Right cardiac atrium (tissue), 5 donors: ENCODE data around the gene ATXN1. TPM values are rescaled to one million over a fixed set of nuclear protein-coding genes. Genes with fewer than 3 reads are reported as not detected.

Experiments used
- ATAC-seq, 2 donors: fragments of 200-7000 bp; cut with Tn5 transposase; one replicate each; pipeline versions ENCODE4 v1.8.0 to v1.9.1; 2020; ENCODE audit warnings: moderate library complexity in 2 of 2, mild to moderate bottlenecking in 1 of 2
- DNase-seq, 3 donors: peaks; one replicate each; pipeline ENCODE4 v3.0.0-alpha.2; 2020
- H3K27ac ChIP-seq: one replicate; pipeline ENCODE4 v1.5.1; 2013; ENCODE audit warnings: mild to moderate bottlenecking, low read length, control low read depth, moderate library complexity
- H3K27me3 ChIP-seq: one replicate; pipeline ENCODE4 v1.6.1; 2013; ENCODE audit not compliant: control insufficient read depth, insufficient read depth
- H3K4me1 ChIP-seq: one replicate; pipeline ENCODE4 v1.6.1; 2013; ENCODE audit warnings: low read length; ENCODE audit not compliant: control insufficient read depth, insufficient read depth
- H3K4me3 ChIP-seq: one replicate; pipeline ENCODE4 v1.5.1; 2013; ENCODE audit warnings: low read length, control low read depth
- H3K9me3 ChIP-seq: one replicate; pipeline ENCODE4 v1.6.1; 2013; ENCODE audit warnings: low read length; ENCODE audit not compliant: control insufficient read depth
- WGBS: extraction: QIAGEN DNeasy Blood & Tissue Kit; methylation state at CpG from one replicate; pipeline ENCODE4 v1.1.7; 2013; 5-methylcytosine and 5-hydroxymethylcytosine counted together
- intact Hi-C, 4 donors: fragments of 100-400 bp; cut with DNase I; formaldehyde crosslinking; loops; one replicate each; pipeline versions ENCODE4 v1.11.0 to v1.14.0; 2022 to 2023
- polyA plus RNA-seq: library from polyadenylated mRNA; stranded (reverse); fragments of 200-250 nt; gene quantifications from one replicate; pipeline ENCODE4 v1.2.3, GENCODE V29; 2013
- total RNA-seq, 4 donors: library from RNA; stranded (reverse); fragmentation: NEBNext Ultra II Directional; extraction: Animal tissue kit (Norgen Biotek cat#: 25700); gene quantifications; one replicate each; pipeline ENCODE4 v1.2.1, GENCODE V29; 2021
- donor health status: healthy with polysubstance abuse.
- donor health status: DM: no; HTN: yes; CAD: no.
- donor health status: DM: no; HTN: no; CAD: no.
- donor health status: DM: no; HTN: yes; CAD: no; lungs with severe emphysema.
- donor health status: DM: yes; HTN: yes; CAD: no.

The ATXN1 gene
- total and polyA plus RNA-seq, 5 donors: 11.8 to 50.7 (median 47.6) TPM

DNA sequence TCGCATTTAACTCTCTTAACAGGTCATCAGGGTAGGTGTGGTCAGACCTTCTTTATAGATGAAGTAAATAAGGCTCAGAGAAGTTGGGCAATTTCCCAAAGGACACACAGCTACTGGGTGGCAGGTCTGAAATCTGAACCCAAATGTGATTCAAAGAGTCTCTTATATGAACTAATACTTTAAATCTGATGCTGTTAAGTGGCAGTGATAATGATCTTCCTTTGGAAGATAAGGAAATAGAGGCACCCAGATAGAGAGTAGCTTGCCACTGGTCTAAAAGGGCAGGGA, 285.8 kb downstream of the ATXN1 start:
- ATAC-seq: no peak
- Histone ChIP-seq H3K27ac (no peak overlapping the region), H3K9me3 (no peaks in the 10 kb centered on the region), H3K4me1 (peaks cover 6% of the 10 kb centered on the region), H3K27me3 (no peaks in the 10 kb centered on the region), H3K4me3 (no peak overlapping the region)
- DNase-seq: no peak
- WGBS: 98% methylated on average over 1 of the region's 1 CpG
- intact Hi-C loops: no loop called here

DNA sequence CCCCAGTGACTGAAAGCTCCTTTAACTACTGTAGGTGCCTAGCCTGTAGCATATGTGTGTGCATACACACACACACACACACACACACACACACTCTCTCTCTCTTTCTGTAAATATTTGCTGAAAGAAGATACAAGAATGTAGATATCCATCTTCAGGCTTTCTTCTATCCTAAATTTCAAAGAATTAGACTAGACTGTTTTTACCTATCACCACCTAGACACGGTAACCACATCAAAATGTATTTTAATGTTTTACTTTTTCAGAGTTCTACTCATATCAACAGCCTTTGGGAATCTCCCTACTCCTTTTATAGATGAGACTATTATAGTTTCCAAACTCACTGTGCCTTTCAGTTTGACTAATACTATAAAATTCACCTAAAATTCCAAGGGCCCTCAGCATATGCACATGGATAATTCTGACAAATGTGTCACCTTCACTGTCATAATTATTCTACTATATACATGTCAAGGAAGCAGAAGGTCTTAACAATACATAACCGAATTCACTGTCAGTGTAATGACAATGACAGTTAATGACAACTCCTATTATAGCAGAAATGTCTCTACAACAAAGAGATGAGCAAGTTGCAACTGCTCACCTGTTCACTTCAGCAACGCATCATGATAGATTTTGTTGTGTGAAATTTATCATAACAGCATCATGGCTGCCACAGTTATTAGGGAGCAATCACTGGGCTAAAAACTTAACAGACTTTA, 286.3 kb downstream of the ATXN1 start:
- H3K9me3 ChIP-seq: no peaks in the 10 kb centered on the region
- no peak overlapping the region for H3K27ac ChIP-seq
- WGBS: 96% methylated on average over 3 of the region's 3 CpGs
- intact Hi-C loops: no loop called here
- no peak overlapping the region for H3K4me3 ChIP-seq
- ATAC-seq (no peak), DNase-seq (no peak)
- H3K4me1 ChIP-seq: peaks cover 6% of the 10 kb centered on the region
- H3K27me3 ChIP-seq: no peaks in the 10 kb centered on the region

- no peak overlapping the region for H3K4me3 ChIP-seq
- DNase-seq: no peak
- no peaks in the 10 kb centered on the region for H3K9me3 ChIP-seq
- ATAC-seq: no peak
- H3K27me3 ChIP-seq: no peaks in the 10 kb centered on the region
- no peak overlapping the region for H3K27ac ChIP-seq
- 90% methylated on average over 1 of the region's 1 CpG for WGBS
- peaks cover 6% of the 10 kb centered on the region for H3K4me1 ChIP-seq
- intact Hi-C loops: no loop called here
Measured at GRCh38 chr6:16473908-16474771, 287.1 kb downstream of the ATXN1 start.

DNA sequence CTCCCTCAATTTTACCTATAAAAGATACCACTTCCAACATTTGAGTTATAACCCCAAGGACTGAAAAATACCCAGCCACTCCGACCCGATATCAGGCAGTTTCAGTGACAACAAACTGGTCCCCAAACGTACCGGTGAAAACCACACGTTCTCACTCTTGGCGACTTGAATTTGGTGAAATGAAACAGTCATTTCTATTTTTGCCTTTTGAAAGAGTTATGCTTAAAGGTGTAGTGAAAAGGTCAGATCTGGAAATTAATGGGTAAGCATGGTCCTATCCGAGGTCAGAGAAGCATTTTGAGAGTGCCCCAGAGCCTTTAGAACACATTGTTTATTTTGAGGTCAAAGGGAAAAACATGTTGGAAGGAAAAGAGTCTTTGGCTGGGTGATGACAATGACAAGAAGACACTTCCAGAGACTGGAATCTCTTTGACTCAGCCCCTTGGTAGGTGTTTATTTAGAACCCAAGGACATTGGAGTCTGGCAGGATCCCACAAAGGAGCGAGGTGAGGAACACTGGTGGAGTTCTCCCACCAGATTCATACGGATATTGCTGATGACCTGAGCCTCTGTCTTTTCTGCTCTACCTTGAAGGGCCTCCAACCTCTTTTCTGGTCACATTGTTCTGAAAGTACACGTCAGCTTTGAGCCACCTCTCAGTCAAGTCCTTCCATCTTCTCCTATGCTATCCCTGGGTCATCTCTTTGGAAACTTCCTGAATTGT, 287.9 kb downstream of the ATXN1 start:
- H3K27me3 ChIP-seq: no peaks in the 10 kb centered on the region
- H3K4me3 ChIP-seq: no peak overlapping the region
- H3K9me3 ChIP-seq: no peaks in the 10 kb centered on the region
- peaks cover 6% of the 10 kb centered on the region for H3K4me1 ChIP-seq
- 88% methylated on average over 10 of the region's 10 CpGs for WGBS
- intact Hi-C loops: no loop called here
- no peak overlapping the region for H3K27ac ChIP-seq
- ATAC-seq: no peak
- no peak for DNase-seq

DNA sequence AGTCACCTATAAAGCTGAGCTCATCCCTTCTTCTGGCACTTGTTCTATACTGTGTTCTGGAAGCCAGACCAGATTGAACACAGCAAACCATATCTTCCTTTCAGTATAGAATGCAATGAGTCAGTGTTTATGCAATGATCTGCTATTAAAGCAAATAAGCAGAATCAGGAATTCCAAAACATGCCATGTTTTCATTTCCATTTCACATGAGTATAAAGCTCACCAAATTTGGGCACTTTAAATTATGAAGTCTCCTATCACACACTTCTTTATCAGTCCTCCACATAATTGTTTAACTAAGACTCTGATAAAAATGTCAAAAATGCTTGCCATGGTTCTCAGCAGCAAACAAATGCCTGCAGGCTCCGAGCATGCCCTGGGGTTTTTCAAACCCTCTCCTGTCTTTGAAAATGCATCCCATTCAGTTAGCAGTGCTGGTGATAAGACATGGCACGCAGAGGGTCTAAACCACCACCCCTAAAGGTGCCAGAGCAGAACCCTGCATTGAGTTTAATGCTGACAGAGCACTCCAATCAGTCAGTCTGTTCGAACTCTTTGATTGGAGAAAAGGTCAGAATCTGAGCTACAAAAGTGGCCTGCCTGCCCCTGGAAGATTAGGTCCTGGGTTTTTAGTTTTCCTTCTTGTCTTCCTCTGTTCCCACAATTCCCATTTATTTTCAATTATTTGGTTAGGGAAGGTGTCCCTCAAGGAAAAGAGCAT, 288.8 kb downstream of the ATXN1 start:
- intact Hi-C loops: no loop called here
- H3K27ac ChIP-seq: no peak overlapping the region
- peaks cover 5% of the 10 kb centered on the region for H3K4me1 ChIP-seq
- no peaks in the 10 kb centered on the region for H3K27me3 ChIP-seq
- DNase-seq (no peak), ATAC-seq (no peak)
- no peaks in the 10 kb centered on the region for H3K9me3 ChIP-seq
- no peak overlapping the region for H3K4me3 ChIP-seq
- WGBS: 52% methylated on average over 3 of the region's 3 CpGs

DNA sequence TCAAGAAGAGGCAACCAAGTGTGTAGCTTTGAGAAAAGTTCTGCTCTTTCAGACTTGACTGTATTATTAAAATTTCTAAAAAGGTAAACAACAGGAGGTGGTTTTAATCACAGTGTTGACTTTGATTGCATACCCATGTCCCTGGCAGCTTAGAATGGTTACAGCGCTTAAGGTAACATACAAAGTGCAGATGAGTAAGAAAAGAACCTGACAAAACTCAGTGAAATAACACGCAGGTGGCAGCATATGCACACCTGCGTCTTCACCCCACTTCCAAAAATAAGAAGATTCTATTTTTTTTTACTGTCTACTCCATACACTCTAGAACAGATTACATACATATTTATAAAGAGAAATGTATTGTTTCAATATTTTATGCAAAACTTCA, 289.4 kb downstream of the ATXN1 start:
- H3K27me3 ChIP-seq: no peaks in the 10 kb centered on the region
- 97% methylated on average over 3 of the region's 3 CpGs for WGBS
- DNase-seq (no peak), ATAC-seq (no peak)
- H3K9me3 ChIP-seq: no peaks in the 10 kb centered on the region
- H3K27ac ChIP-seq: no peak overlapping the region
- H3K4me3 ChIP-seq: no peak overlapping the region
- H3K4me1 ChIP-seq: peaks cover 2% of the 10 kb centered on the region
- intact Hi-C loops: no loop called here

GRCh38 chr6:16471222-16471909, 289.9 kb downstream of the ATXN1 start:
- no peak for ATAC-seq
- intact Hi-C loops: no loop called here
- WGBS: 74% methylated on average over 8 of the region's 8 CpGs

GRCh38 chr6:16470502-16471221, 290.6 kb downstream of the ATXN1 start:
- Histone ChIP-seq H3K27me3 (no peaks in the 10 kb centered on the region), H3K4me3 (no peak overlapping the region), H3K9me3 (no peaks in the 10 kb centered on the region), H3K4me1 (peaks cover 2% of the 10 kb centered on the region), H3K27ac (no peak overlapping the region)
- DNase-seq (no peak), ATAC-seq (no peak)
- intact Hi-C loops: no loop called here
- 59% methylated on average over 2 of the region's 2 CpGs for WGBS

More at GRCh38 chr6:16471222-16471909, 289.9 kb downstream of the ATXN1 start:
- Histone ChIP-seq H3K27ac (no peak overlapping the region), H3K4me3 (no peak overlapping the region), H3K27me3 (no peaks in the 10 kb centered on the region), H3K4me1 (peaks cover 2% of the 10 kb centered on the region), H3K9me3 (no peaks in the 10 kb centered on the region)
- DNase-seq: no peak

DNA sequence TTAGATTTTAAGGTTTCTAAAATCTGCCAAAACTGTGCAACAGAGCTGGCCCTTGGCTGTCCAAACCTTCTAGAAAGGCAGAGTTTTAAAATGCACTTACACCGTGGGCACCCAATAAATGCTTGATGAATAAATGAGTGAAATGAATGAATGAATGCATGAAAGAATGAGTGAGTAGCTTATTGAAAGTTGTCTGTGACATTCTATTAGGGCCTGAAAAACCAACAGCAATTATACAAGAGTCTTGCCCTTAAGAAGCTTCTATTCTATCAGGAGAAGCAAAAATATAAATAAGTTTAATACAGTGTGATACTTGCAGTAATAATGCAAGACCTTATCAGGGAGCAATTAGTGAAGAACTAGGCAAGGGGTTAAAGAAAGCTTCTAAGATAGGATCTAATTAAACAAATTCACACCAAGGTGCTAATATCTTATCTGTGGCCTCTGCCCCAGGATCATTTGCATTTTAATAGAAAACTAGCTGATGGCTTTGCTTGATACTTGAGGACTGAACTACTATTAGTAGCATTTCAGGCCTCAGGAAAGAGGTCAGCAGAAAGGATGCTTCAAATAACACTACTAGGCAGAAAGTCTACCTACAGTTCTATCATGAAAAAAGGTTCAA, 292.2 kb downstream of the ATXN1 start:
- Histone ChIP-seq H3K4me3 (no peak overlapping the region), H3K9me3 (no peaks in the 10 kb centered on the region), H3K27me3 (no peaks in the 10 kb centered on the region), H3K4me1 (peaks cover 2% of the 10 kb centered on the region), H3K27ac (no peak overlapping the region)
- intact Hi-C loops: no loop called here
- 92% methylated on average over 1 of the region's 1 CpG for WGBS
- no peak for DNase-seq
- ATAC-seq: no peak
